GM12875 (cell line): ENCODE measurements around the gene RAP1GDS1.
"Not testable (repeated sequence)": the region's sequence is repeated elsewhere in the genome, so short reads cannot be mapped to it uniquely, and the experiment has no call there.

Experiments
- H3K4me3 ChIP-seq: one replicate; pipeline ENCODE4 v1.5.1; 2011; ENCODE audit warnings: low read depth, low read length, control low read depth
- CTCF ChIP-seq: IDR thresholded peaks from 2 replicates; pipeline ENCODE4 v1.5.1; 2011; ENCODE audit warnings: low read depth, mild to moderate bottlenecking, control low read depth, inconsistent platforms, low read length, moderate library complexity, borderline replicate concordance; ENCODE audit not compliant: insufficient read depth

Gene RAP1GDS1

GRCh38 chr4:98406819-98407218 lies 145.6 kb downstream of the RAP1GDS1 start:
- H3K4me3 ChIP-seq: no peak overlapping the region
- TF ChIP-seq CTCF: no peak

GRCh38 chr4:98411731-98412130 lies 150.5 kb downstream of the RAP1GDS1 start:
- no peak overlapping the region for H3K4me3 ChIP-seq
- no peak for TF ChIP-seq CTCF

GRCh38 chr4:98416844-98417243 lies 155.7 kb downstream of the RAP1GDS1 start:
- H3K4me3 ChIP-seq: no peak overlapping the region

GRCh38 chr4:98420151-98420550 lies 159.0 kb downstream of the RAP1GDS1 start:
- H3K4me3 ChIP-seq: not testable (repeated sequence)

More at GRCh38 chr4:98416844-98417243, 155.7 kb downstream of the RAP1GDS1 start:
- TF ChIP-seq CTCF: no peak

DNA sequence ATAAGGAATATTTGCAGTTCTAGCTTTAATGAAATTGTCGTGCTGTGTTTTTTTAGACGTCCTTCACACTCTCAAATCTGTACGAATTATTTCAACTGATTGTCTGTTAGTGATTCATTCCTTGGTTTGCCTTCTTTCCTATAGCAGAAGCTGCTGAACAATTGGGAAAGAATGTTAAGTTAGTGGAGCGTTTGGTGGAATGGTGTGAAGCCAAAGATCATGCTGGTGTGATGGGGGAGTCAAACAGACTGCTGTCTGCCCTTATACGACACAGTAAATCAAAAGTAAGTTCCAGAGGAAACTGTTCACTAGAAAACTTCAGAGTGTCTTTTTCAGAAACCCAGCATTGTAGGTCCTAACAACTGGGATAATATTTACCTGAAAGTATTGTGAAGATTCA lies 159.9 kb downstream of the RAP1GDS1 start:
- no peak for TF ChIP-seq CTCF

DNA sequence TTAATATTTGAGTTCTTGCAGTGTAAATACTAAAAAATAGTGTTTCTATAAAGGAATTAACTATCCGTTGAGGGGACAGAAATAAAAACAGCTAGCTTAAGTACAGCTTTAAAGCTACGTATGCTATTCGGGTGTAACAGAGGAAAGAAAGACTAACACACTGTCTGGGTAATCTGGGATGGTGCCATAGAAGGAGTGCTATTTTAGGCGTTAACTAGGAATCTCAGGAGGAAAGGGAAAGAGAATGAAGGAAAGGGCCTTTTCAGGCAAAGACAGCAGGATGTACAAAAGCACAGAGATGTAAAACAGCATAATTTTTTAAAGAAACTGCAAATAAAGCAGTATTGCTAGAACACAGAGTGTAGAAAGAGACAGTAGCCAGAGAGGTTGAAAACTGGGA lies 161.8 kb downstream of the RAP1GDS1 start:
- TF ChIP-seq CTCF: no peak
- H3K4me3 ChIP-seq: no peak overlapping the region

More for the DNA sequence above, 159.9 kb downstream of the RAP1GDS1 start:
- no peak overlapping the region for H3K4me3 ChIP-seq

DNA sequence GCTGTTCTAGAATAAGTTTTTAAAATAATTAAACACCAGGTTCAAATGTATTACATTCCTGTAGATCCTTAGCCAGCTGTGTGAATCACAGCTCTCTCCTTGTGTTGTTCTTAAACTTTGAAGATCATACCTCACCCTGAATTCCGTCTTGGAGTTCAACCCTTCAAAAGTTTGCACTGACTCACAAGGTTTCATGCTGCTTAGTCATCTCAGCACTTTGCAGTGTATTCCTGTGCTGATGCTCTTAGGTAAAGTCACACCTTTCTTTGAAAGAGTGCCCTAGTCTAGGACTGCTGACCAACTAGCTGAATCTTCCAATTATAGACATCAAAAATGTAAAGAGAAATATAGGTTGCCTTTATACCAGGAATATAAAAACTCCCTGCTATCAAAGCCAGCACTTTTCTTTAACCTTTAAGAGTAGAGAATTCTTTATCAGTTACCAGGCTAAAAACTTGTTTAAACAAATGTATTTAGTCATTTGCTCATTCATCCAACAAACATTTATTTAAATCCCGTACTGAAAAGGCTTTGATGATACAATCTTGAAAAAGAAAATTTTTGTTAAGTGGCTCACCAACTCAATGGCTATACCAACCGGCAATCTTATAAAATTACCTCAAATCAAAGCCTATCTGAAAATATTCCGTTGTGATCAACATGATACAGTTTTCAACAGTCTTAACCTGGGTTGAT lies 169.7 kb downstream of the RAP1GDS1 start:
- no peak for TF ChIP-seq CTCF
- H3K4me3 ChIP-seq: no peak overlapping the region

DNA sequence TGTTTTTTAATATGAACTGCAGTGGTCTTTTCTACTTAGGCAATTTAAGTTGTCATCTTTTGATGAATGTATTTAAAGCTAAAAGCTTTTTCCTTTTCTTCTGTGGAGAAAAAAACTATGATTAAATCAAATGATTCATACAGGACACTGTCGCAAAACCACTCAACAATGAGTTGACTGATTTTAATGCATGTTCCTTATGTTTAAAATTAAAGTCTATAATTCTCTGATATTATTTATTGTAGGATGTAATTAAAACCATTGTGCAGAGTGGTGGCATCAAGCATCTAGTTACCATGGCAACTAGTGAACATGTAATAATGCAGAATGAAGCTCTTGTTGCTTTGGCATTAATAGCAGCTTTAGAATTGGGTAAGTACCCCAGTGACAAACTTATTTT lies 172.5 kb downstream of the RAP1GDS1 start:
- TF ChIP-seq CTCF: no peak
- no peak overlapping the region for H3K4me3 ChIP-seq
